HepG2 (cell line): ENCODE results near the gene RRAS. TPM values are rescaled to one million over a fixed set of nuclear protein-coding genes. Genes with fewer than 3 reads are reported as not detected.

Experiments used
- ATF6 ChIP-seq: sonication (generic); formaldehyde crosslinking; conservative IDR thresholded peaks from 2 replicates; pipeline ENCODE4 v1.4.0; 2020; ENCODE audit warnings: missing genetic modification reagents
- GATA4 ChIP-seq: sonication (generic); IDR thresholded peaks from 2 replicates; pipeline ENCODE4 v1.6.1; 2016; ENCODE audit warnings: antibody characterized with exemption, low read depth, borderline replicate concordance
- MYC ChIP-seq: sonication (generic); formaldehyde crosslinking; IDR thresholded peaks from 2 replicates; pipeline ENCODE4 v1.9.0; 2021; ENCODE audit warnings: missing genetic modification reagents, borderline replicate concordance
- NAIF1 ChIP-seq: sonication (generic); formaldehyde crosslinking; IDR thresholded peaks from 2 replicates; pipeline ENCODE4 v1.5.0; 2020; ENCODE audit warnings: mild to moderate bottlenecking, missing genetic modification reagents, borderline replicate concordance
- RFX5 ChIP-seq: IDR thresholded peaks from 2 replicates; pipeline ENCODE4 v1.6.1; 2011; ENCODE audit warnings: low read depth, low read length, improper control_type of control experiment
- ZNF235 ChIP-seq: sonication (generic); formaldehyde crosslinking; IDR thresholded peaks from 2 replicates; pipeline ENCODE4 v1.8.1; 2023; ENCODE audit warnings: mild to moderate bottlenecking, missing genetic modification reagents, borderline replicate concordance
- ZNF263 ChIP-seq: sonication (generic); formaldehyde crosslinking; IDR thresholded peaks from 2 replicates; pipeline ENCODE4 v1.4.0; 2020; ENCODE audit warnings: missing genetic modification reagents
- ZNF30 ChIP-seq: sonication (generic); formaldehyde crosslinking; IDR thresholded peaks from 2 replicates; pipeline ENCODE4 v1.5.0; 2020; ENCODE audit warnings: mild to moderate bottlenecking, missing genetic modification reagents
- ZNF331 ChIP-seq: sonication (generic); formaldehyde crosslinking; IDR thresholded peaks from 2 replicates; pipeline ENCODE4 v1.4.0; 2020; ENCODE audit warnings: missing genetic modification reagents
- polyA plus RNA-seq, 8 experiments: library from polyadenylated mRNA; depleted of rRNA in 3 of 8; stranded (reverse) in 7 of 8; unstranded in 1 of 8; fragments of >200 nt; fragmentation: Illumina TruSeq in 4 of 8; extraction: Trizol in 4 of 8; gene quantifications; 2 replicates each; pipeline versions ENCODE4 v1.2.1 to v1.2.3, GENCODE V29; 2011 to 2016; ENCODE audit warnings: low read depth in 4 of 8, missing spikeins in 1 of 8, mixed read lengths in 1 of 8; ENCODE audit not compliant: insufficient read depth in 1 of 8
- total RNA-seq, 5 experiments: library from RNA; depleted of rRNA; stranded (reverse); fragments of >200 nt; fragmentation: Illumina TruSeq; extraction: Trizol; gene quantifications; 2 replicates each; pipeline ENCODE4 v1.2.3, GENCODE V29; 2016; ENCODE audit warnings: low read depth in 1 of 5
- TF ChIP-seq, protein P1 (sequence below): sonication (generic); formaldehyde crosslinking; IDR thresholded peaks from 2 replicates; pipeline ENCODE4 v1.9.0; 2021; ENCODE audit warnings: missing genetic modification reagents, borderline replicate concordance
- TF ChIP-seq, protein P2 (sequence below): sonication (generic); formaldehyde crosslinking; IDR thresholded peaks from 2 replicates; pipeline ENCODE4 v1.8.0; 2022; ENCODE audit warnings: mild to moderate bottlenecking, missing genetic modification reagents, borderline replicate concordance

RRAS gene
- total and polyA plus RNA-seq, 2 of the 13 experiments (the other 11 are each of a cell fraction or from before 2014, with no cell fraction given): 1.5 to 12.0 TPM

DNA sequence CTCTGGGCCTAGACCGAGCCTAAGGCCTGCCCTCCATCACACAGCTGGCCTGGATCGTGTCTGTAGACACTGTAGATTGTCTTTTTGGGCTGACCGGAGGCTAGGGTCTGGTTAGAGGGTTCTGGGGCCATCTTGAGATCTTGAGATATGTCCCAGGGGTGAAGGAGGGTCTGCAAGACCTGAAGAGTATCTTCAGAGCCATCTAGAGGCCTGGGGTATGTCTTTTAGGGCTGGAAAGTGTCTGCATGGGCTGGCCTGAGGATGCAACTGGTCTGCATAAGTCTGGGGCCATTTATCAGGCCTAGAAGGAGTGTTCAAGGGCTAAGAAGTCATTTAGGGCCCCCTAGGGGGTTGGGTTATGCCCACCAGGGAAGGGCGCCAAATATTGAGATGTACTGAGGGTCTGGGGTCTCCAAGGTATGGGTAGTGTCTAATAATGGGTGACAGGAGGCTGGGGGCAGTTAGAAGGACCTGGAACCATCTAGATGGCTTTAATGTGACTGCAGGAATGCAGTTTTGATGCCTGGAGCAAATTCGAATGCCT lies 2.6 kb upstream of the RRAS start (continued):
- TF ChIP-seq ZNF30 (CRISPR knock-in tag): 0 out of 2 replicates have a peak, but pooled peaks have one; percentile 25
- TF ChIP-seq NAIF1 (CRISPR knock-in tag): no peak
- TF ChIP-seq GATA4: no peak
- TF ChIP-seq ZNF263 (CRISPR knock-in tag): 0 out of 2 replicates have a peak, but pooled peaks have one; percentile 29
- TF ChIP-seq ZNF235 (CRISPR knock-in tag): no peak
- no peak for TF ChIP-seq RFX5
- no peak for TF ChIP-seq ATF6 (CRISPR knock-in tag)
- TF ChIP-seq MYC (CRISPR knock-in tag): no peak
- TF ChIP-seq, protein P1, sequence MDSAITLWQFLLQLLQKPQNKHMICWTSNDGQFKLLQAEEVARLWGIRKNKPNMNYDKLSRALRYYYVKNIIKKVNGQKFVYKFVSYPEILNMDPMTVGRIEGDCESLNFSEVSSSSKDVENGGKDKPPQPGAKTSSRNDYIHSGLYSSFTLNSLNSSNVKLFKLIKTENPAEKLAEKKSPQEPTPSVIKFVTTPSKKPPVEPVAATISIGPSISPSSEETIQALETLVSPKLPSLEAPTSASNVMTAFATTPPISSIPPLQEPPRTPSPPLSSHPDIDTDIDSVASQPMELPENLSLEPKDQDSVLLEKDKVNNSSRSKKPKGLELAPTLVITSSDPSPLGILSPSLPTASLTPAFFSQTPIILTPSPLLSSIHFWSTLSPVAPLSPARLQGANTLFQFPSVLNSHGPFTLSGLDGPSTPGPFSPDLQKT (CRISPR knock-in tag): no peak
- TF ChIP-seq ZNF331: no peak
- TF ChIP-seq, protein P2, sequence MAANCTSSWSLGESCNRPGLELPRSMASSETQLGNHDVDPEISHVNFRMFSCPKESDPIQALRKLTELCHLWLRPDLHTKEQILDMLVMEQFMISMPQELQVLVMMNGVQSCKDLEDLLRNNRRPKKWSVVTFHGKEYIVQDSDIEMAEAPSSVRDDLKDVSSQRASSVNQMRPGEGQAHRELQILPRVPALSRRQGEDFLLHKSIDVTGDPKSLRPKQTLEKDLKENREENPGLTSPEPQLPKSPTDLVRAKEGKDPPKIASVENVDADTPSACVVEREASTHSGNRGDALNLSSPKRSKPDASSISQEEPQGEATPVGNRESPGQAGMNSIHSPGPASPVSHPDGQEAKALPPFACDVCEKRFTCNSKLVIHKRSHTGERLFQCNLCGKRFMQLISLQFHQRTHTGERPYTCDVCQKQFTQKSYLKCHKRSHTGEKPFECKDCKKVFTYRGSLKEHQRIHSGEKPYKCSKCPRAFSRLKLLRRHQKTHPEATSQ (CRISPR knock-in tag): no peak
